ENCODE data around the gene D2HGDH. TPM values are rescaled to one million over a fixed set of nuclear protein-coding genes. Genes with fewer than 3 reads are reported as not detected.
A peak's percentile ranks its signal among the peaks of the same experiment; 100 is the strongest.

Gene D2HGDH
- total and polyA plus RNA-seq, 2 of the 13 experiments (the other 11 are each of a cell fraction or from before 2014, with no cell fraction given), result 19.2 to 20.3 TPM

DNA sequence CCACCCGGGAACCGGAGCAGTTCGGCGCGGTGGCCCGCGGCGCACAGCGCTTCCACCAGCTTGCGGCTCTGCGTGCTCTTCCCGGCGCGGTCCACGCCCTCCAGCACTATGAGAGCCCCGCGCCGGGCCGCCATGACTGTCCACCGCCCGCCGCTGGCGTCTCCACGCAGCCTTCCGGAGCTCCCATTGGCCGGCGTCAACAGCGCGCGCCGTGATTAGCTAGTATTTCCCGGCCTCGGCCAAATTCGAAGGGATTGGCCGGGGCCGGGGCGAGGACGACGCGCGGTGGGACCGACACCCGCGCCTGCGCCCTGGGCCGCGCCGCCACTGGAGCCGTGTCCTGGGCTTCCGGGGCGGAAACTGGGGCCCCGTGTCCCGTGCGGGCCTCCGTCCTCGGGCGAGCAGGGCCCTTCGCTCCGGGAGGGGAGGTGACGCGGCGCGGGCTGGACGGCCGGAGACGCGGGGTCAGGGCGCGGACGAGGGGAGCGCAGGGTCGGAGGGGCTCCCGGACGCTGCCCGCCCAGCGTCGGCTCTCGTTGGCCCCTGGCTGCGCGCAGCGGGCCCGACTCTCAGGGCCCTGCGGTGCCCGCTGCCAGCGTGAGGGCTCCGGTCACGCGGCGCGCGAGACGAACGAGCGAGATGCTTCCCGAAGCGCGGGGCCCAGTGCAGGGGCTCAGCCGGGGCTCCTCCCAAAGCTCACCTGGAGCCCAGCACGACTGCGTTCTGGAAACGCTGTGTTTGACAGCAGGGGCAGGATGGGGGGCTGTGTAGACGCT is 47.6 kb upstream of the D2HGDH start, which contains the start of gene DTYMK (continued):
- no peak; the same call in 1 of the 2 replicates for TF ChIP-seq ZNF10 (CRISPR knock-in tag; IDR thresholded peaks at IDR 0.05; ENCODE audit: borderline replicate concordance, low read depth)
- TF ChIP-seq ZNF264 (CRISPR knock-in tag; IDR thresholded peaks at IDR 0.05), result peak; percentile 48; the same call in 1 of the 2 replicates
- TF ChIP-seq ZNF883 (CRISPR knock-in tag; IDR thresholded peaks at IDR 0.05; ENCODE audit: not compliant biosample characterization), result peak; percentile 76
- peak; percentile 85 for TF ChIP-seq ASH2L (IDR thresholded peaks at IDR 0.05; ENCODE audit: insufficient read length, low read depth, low read length)
- no peak for TF ChIP-seq SSRP1 (CRISPR knock-in tag; IDR thresholded peaks at IDR 0.05)
- TF ChIP-seq POGZ (CRISPR knock-in tag; IDR thresholded peaks at IDR 0.05), result peak; percentile 90
- TF ChIP-seq, protein P1, sequence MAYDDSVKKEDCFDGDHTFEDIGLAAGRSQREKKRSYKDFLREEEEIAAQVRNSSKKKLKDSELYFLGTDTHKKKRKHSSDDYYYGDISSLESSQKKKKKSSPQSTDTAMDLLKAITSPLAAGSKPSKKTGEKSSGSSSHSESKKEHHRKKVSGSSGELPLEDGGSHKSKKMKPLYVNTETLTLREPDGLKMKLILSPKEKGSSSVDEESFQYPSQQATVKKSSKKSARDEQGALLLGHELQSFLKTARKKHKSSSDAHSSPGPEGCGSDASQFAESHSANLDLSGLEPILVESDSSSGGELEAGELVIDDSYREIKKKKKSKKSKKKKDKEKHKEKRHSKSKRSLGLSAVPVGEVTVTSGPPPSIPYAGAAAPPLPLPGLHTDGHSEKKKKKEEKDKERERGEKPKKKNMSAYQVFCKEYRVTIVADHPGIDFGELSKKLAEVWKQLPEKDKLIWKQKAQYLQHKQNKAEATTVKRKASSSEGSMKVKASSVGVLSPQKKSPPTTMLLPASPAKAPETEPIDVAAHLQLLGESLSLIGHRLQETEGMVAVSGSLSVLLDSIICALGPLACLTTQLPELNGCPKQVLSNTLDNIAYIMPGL (CRISPR knock-in tag; IDR thresholded peaks at IDR 0.05; ENCODE audit: borderline replicate concordance in 1 of 2, low read depth in 1 of 2), result peak; percentile 40 to 67
- TF ChIP-seq, protein P2, sequence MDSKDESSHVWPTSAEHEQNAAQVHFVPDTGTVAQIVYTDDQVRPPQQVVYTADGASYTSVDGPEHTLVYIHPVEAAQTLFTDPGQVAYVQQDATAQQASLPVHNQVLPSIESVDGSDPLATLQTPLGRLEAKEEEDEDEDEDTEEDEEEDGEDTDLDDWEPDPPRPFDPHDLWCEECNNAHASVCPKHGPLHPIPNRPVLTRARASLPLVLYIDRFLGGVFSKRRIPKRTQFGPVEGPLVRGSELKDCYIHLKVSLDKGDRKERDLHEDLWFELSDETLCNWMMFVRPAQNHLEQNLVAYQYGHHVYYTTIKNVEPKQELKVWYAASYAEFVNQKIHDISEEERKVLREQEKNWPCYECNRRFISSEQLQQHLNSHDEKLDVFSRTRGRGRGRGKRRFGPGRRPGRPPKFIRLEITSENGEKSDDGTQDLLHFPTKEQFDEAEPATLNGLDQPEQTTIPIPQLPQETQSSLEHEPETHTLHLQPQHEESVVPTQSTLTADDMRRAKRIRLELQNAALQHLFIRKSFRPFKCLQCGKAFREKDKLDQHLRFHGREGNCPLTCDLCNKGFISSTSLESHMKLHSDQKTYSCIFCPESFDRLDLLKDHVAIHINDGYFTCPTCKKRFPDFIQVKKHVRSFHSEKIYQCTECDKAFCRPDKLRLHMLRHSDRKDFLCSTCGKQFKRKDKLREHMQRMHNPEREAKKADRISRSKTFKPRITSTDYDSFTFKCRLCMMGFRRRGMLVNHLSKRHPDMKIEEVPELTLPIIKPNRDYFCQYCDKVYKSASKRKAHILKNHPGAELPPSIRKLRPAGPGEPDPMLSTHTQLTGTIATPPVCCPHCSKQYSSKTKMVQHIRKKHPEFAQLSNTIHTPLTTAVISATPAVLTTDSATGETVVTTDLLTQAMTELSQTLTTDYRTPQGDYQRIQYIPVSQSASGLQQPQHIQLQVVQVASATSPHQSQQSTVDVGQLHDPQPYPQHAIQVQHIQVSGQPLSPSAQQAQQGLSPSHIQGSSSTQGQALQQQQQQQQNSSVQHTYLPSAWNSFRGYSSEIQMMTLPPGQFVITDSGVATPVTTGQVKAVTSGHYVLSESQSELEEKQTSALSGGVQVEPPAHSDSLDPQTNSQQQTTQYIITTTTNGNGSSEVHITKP (CRISPR knock-in tag; IDR thresholded peaks at IDR 0.05; ENCODE audit: low read depth), result no peak; the same call in 1 of the 2 replicates
- peak; percentile 83 for TF ChIP-seq ELF1 (CRISPR knock-in tag; IDR thresholded peaks at IDR 0.05)
- TF ChIP-seq, protein P3, sequence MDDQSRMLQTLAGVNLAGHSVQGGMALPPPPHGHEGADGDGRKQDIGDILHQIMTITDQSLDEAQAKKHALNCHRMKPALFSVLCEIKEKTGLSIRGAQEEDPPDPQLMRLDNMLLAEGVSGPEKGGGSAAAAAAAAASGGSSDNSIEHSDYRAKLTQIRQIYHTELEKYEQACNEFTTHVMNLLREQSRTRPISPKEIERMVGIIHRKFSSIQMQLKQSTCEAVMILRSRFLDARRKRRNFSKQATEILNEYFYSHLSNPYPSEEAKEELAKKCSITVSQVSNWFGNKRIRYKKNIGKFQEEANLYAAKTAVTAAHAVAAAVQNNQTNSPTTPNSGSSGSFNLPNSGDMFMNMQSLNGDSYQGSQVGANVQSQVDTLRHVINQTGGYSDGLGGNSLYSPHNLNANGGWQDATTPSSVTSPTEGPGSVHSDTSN (CRISPR knock-in tag; IDR thresholded peaks at IDR 0.05; ENCODE audit: borderline replicate concordance), result no peak; the same call in 1 of the 2 replicates

Measured in HepG2 (cell line).